Ovary (tissue), 9 donors: Measurements from ENCODE around the gene WDR26. TPM values are rescaled to one million over a fixed set of nuclear protein-coding genes. Genes with fewer than 3 reads are reported as not detected.
A peak's percentile ranks its signal among the peaks of the same experiment; 100 is the strongest.

Experiments
- DNase-seq, 5 donors: peaks; one replicate each; pipeline ENCODE4 v3.0.0-alpha.2; 2019 to 2020
- H3K27ac ChIP-seq, 2 donors: fragments of 200-600 bp; one replicate each; pipeline versions ENCODE4 v1.5.1 to v1.8.0; 2019 to 2022
- H3K27me3 ChIP-seq: fragments of 200-600 bp; one replicate; pipeline ENCODE4 v1.8.0; 2022
- H3K36me3 ChIP-seq: fragments of 200-600 bp; sonication (generic); one replicate; pipeline ENCODE4 v1.5.1; 2019
- H3K4me1 ChIP-seq: one replicate; pipeline ENCODE4 v1.8.1; 2013; ENCODE audit warnings: mild to moderate bottlenecking, moderate library complexity; ENCODE audit not compliant: insufficient read depth
- H3K4me3 ChIP-seq: fragments of 200-600 bp; sonication (generic); one replicate; pipeline ENCODE4 v1.5.1; 2017
- H3K9me3 ChIP-seq, 2 donors: fragments of 200-600 bp in 1 of 2; sonication (generic) in 1 of 2; one replicate each; pipeline versions ENCODE4 v1.5.1 to v1.8.1; 2013 to 2019; ENCODE audit warnings: mild to moderate bottlenecking in 1 of 2, moderate library complexity in 1 of 2
- EP300 ChIP-seq: sonication (generic); formaldehyde crosslinking; IDR thresholded peaks from one replicate; pipeline ENCODE4 v1.6.1; 2017; ENCODE audit warnings: antibody characterized with exemption
- POLR2A ChIP-seq: fragments of 450-650 bp; IDR thresholded peaks from one replicate; pipeline ENCODE4 v1.6.1; 2017; ENCODE audit warnings: antibody characterized with exemption, mild to moderate bottlenecking, moderate library complexity
- WGBS, 3 donors: extraction: QIAGEN DNeasy Blood & Tissue Kit in 1 of 3; methylation state at CpG; one replicate each; pipeline versions ENCODE4 v1.1.5 to v1.1.7; 2013 to 2017; 5-methylcytosine and 5-hydroxymethylcytosine counted together
- intact Hi-C, 4 donors: fragments of 100-400 bp; cut with DNase I; formaldehyde crosslinking; loops; one replicate each; pipeline versions ENCODE4 v1.11.0 to v1.15.1; 2022 to 2023
- polyA plus RNA-seq, 2 donors: library from polyadenylated mRNA; stranded (reverse); fragments of 200-250 nt in 1 of 2; fragments of 350-450 nt in 1 of 2; fragmentation: Illumina TruSeq in 1 of 2; extraction: RNeasy Lipid Tissue Mini Kit (QIAGEN cat#74804) in 1 of 2; gene quantifications; one replicate each; pipeline ENCODE4 v1.2.3, GENCODE V29; 2013 to 2014
- total RNA-seq, 7 donors: library from RNA; depleted of rRNA in 2 of 7; stranded (reverse); fragments of >200 nt in 2 of 7; fragmentation: NEBNext Ultra II Directional in 3 of 7; extraction: Animal tissue kit (Norgen Biotek cat#: 25700) in 3 of 7; gene quantifications; one replicate each; pipeline versions ENCODE4 v1.1.0 to v1.2.4, GENCODE V29; 2016 to 2023
- TF ChIP-seq, protein P1 (sequence below), 3 donors: fragments of 450-650 bp in 2 of 3; fragments of 200-600 bp in 1 of 3; IDR thresholded peaks; one replicate each; pipeline versions ENCODE4 v1.5.1 to v1.8.0; 2016 to 2022; ENCODE audit warnings: antibody characterized with exemption in 3 of 3, mild to moderate bottlenecking in 1 of 3
- donor health status: DM: no; HTN: no; CAD: no; lungs with moderate emphysema.
- donor health status: DM: no; HTN: no; CAD: no.
- donor health status: Bipolar disorder and iron deficiency.
- donor health status: DM: yes; HTN: yes; CAD: no.
- donor health status: DM: no; HTN: no; CAD: no.
- donor health status: DM: yes; HTN: yes; CAD: no.

WDR26 gene
- total and polyA plus RNA-seq, 9 donors, result 28.5 to 66.5 (median 56.5) TPM

DNA sequence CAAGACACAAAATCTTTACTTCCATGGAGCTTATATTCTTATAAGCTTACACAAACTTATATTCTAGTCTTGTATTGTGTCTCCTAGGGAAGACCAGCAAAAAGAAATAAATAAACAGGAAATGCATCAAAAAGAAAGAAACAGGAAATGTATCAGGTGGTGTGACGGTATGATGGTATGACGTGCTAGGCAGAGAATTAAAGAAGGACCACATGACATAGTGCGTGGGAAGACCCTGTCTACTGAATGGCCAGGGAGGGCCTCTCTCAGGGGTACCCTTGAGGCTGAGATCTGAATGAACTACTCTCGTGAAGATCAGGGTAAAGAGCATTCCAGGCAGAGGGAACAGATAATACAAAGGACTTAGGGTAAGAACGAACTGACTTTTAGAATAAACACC is 15.6 kb upstream of the WDR26 start:
- no peak for TF ChIP-seq EP300
- TF ChIP-seq, protein P1, sequence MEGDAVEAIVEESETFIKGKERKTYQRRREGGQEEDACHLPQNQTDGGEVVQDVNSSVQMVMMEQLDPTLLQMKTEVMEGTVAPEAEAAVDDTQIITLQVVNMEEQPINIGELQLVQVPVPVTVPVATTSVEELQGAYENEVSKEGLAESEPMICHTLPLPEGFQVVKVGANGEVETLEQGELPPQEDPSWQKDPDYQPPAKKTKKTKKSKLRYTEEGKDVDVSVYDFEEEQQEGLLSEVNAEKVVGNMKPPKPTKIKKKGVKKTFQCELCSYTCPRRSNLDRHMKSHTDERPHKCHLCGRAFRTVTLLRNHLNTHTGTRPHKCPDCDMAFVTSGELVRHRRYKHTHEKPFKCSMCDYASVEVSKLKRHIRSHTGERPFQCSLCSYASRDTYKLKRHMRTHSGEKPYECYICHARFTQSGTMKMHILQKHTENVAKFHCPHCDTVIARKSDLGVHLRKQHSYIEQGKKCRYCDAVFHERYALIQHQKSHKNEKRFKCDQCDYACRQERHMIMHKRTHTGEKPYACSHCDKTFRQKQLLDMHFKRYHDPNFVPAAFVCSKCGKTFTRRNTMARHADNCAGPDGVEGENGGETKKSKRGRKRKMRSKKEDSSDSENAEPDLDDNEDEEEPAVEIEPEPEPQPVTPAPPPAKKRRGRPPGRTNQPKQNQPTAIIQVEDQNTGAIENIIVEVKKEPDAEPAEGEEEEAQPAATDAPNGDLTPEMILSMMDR (IDR thresholded peaks at IDR 0.05), result no peak
- no peak for TF ChIP-seq POLR2A
- WGBS, 3 donors, result 82 to 86% (median 83%) methylated on average over 5 of the region's 5 CpGs
- Histone ChIP-seq H3K9me3 (no peaks in the 10 kb centered on the region), H3K27me3 (no peaks in the 10 kb centered on the region), H3K27ac (no peak overlapping the region), H3K4me1 (no peaks in the 10 kb centered on the region), H3K36me3 (no peaks in the 10 kb centered on the region), H3K4me3 (no peak overlapping the region)
- intact Hi-C loops, result loop anchor here in 2 of 4 donors (10.0 kb wide), 2 partner anchors 115 to 335 kb away; partner anchors contain the start of genes FBXO28 (in 1 of the 2) and NVL (in 1 of the 2)
- DNase-seq, result no peak

DNA sequence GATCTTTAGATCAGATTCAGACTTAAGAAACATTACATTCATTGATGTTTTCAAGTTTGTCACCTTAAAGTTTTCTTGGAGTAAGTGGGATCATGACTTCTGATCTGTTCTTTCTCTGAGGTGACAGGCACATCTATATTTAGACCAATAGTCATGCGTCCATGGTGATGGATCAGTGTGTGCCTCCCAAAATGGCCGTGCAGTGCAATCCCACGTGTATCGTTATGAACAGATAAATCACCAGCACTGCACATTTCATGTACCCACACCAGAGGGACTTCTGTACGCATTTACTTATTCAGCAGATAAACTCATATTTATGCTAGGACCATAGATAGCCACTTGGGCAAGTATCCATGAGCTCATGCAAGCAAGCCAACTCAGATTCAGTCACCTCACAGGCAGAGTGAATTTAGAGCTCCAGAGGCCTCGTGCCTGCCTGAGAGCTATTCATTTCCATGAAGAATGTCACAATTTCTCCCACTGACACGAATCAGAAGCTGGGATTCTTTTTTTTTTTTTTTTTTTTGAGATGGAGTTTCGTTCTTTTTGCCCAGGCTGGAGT is 13.9 kb upstream of the WDR26 start:
- Histone ChIP-seq H3K4me3 (no peak overlapping the region), H3K4me1 (no peaks in the 10 kb centered on the region), H3K27me3 (no peaks in the 10 kb centered on the region), H3K9me3 (no peaks in the 10 kb centered on the region), H3K36me3 (no peaks in the 10 kb centered on the region), H3K27ac (no peak overlapping the region)
- DNase-seq, result no peak
- intact Hi-C loops, result no loop called here
- TF ChIP-seq, protein P1 (IDR thresholded peaks at IDR 0.05), result no peak
- TF ChIP-seq POLR2A, result no peak
- no peak for TF ChIP-seq EP300
- WGBS, 3 donors, result 64 to 81% (median 68%) methylated on average over 8 of the region's 8 CpGs

DNA sequence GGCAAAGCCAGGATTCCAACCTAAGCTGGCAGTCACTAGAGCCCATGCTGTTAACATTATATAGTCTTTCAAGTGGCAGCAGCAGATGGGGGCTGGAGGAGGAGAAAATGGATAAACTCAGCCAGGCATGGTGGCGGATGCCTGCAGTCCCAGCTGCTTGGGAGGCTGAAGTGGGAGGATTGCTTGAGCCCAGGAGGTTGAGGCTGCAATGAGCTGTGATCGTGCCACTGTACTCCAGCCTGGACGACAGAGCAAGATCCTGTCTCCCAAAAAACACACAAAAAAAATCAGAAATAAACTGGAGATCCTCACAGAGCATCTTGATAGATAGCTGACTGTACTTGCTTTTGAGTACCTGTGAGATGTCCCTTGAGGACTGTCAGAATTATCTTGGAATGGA is 13.4 kb upstream of the WDR26 start:
- H3K9me3 ChIP-seq, result no peaks in the 10 kb centered on the region
- 80 to 94% (median 91%) methylated on average over 3 of the region's 3 CpGs for WGBS, 3 donors
- no peak for TF ChIP-seq POLR2A
- TF ChIP-seq EP300, result no peak
- TF ChIP-seq, protein P1 (IDR thresholded peaks at IDR 0.05), result no peak
- no peaks in the 10 kb centered on the region for H3K36me3 ChIP-seq
- H3K4me3 ChIP-seq, result no peak overlapping the region
- DNase-seq, result no peak
- intact Hi-C loops, result no loop called here
- H3K27me3 ChIP-seq, result no peaks in the 10 kb centered on the region
- H3K4me1 ChIP-seq, result no peaks in the 10 kb centered on the region
- H3K27ac ChIP-seq, result no peak overlapping the region

DNA sequence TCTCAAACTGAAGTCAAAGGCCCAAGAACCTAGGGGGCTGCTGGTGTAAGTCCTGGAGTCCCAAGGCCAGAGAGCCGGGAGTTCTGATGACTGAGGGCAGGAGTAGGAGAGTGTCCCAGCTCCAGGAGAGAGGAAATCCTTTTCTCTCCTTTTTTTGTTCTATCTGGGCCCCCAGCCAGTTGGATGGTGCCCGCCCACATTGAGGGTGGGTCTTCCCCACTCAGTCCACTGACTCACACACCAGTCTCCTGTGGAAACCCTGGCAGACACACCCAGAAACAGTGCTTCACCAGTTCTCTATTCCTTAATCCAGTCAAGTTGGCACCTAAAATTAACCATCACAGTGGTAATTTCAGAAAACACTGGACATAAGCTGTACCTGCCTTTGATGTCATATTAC is 12.7 kb upstream of the WDR26 start:
- TF ChIP-seq EP300, result no peak
- no peak for TF ChIP-seq POLR2A
- TF ChIP-seq, protein P1 (IDR thresholded peaks at IDR 0.05), result no peak
- H3K27ac ChIP-seq, result no peak overlapping the region

More for the DNA sequence above, 12.7 kb upstream of the WDR26 start:
- H3K4me1 ChIP-seq, result no peaks in the 10 kb centered on the region
- H3K9me3 ChIP-seq, result no peaks in the 10 kb centered on the region
- peak in 3 of 5 donors; percentile 43 to 45 (median 45) for DNase-seq
- no peaks in the 10 kb centered on the region for H3K27me3 ChIP-seq
- no peaks in the 10 kb centered on the region for H3K36me3 ChIP-seq
- intact Hi-C loops, result no loop called here
- no peak overlapping the region for H3K4me3 ChIP-seq
- WGBS, 3 donors, result 43 to 58% (median 43%) methylated on average over 2 of the region's 2 CpGs
